CD4-positive, alpha-beta memory T cell (primary cell): ENCODE data around the gene LBR. TPM values are rescaled to one million over a fixed set of nuclear protein-coding genes. Genes with fewer than 3 reads are reported as not detected.

Experiments used
- CTCF ChIA-PET: fragments of 350-600 bp; sonication (Branson Sonifier 250); formaldehyde crosslinking; loops from one replicate; lab custom pipeline; 2021; ENCODE audit warnings: inconsistent platforms; ENCODE audit not compliant: partially characterized antibody; lab: Charles Lee
- POLR2A ChIA-PET: fragments of 350-600 bp; sonication (Branson Sonifier 250); formaldehyde crosslinking; loops from one replicate; lab custom pipeline; 2021; ENCODE audit not compliant: partially characterized antibody; lab: Charles Lee
- DNase-seq, 5 donors: peaks; one replicate each; pipeline versions ENCODE4 v3.0.0 to v3.0.0-alpha.2; 2020 to 2022; ENCODE audit warnings: mixed read lengths in 1 of 5
- H3K27ac ChIP-seq: one replicate; pipeline ENCODE4 v1.7.0; 2013; ENCODE audit warnings: low read depth, low read length
- H3K27me3 ChIP-seq: 2 replicates; pipeline ENCODE4 v1.7.0; 2013; ENCODE audit warnings: mild to moderate bottlenecking, low read length, moderate library complexity; ENCODE audit not compliant: insufficient read depth
- H3K36me3 ChIP-seq: 2 replicates; pipeline ENCODE4 v1.7.0; 2013; ENCODE audit warnings: mild to moderate bottlenecking, low read length, moderate library complexity; ENCODE audit not compliant: insufficient read depth
- H3K4me1 ChIP-seq: 2 replicates; pipeline ENCODE4 v1.7.0; 2013; ENCODE audit warnings: mild to moderate bottlenecking, low read length, moderate library complexity; ENCODE audit not compliant: insufficient read depth
- H3K4me3 ChIP-seq, 2 donors: one replicate each; pipeline ENCODE4 v1.7.0; 2013; ENCODE audit warnings: low read length in 2 of 2, mild to moderate bottlenecking in 1 of 2
- H3K9me3 ChIP-seq, 2 donors: one replicate each; pipeline ENCODE4 v1.7.0; 2013; ENCODE audit warnings: low read length in 2 of 2, control low read depth in 1 of 2; ENCODE audit not compliant: control insufficient read depth in 1 of 2
- H3K27ac Mint-ChIP-seq, 7 donors: one replicate each; pipeline ENCODE4 v1.8.0; 2020 to 2021; ENCODE audit warnings: mixed read lengths in 7 of 7, mild to moderate bottlenecking in 6 of 7, inconsistent platforms in 3 of 7, moderate library complexity in 3 of 7
- H3K27me3 Mint-ChIP-seq, 2 donors: one replicate each; pipeline ENCODE4 v1.8.0; 2020 to 2021; ENCODE audit warnings: mixed read lengths in 2 of 2
- H3K36me3 Mint-ChIP-seq, 2 donors: one replicate each; pipeline ENCODE4 v1.8.0; 2020 to 2021; ENCODE audit warnings: mixed read lengths in 2 of 2, inconsistent platforms in 1 of 2, mild to moderate bottlenecking in 1 of 2
- H3K4me1 Mint-ChIP-seq, 4 donors: one replicate each; pipeline ENCODE4 v1.8.0; 2020 to 2021; ENCODE audit warnings: mixed read lengths in 4 of 4, mild to moderate bottlenecking in 1 of 4
- H3K4me3 Mint-ChIP-seq, 8 donors: one replicate each; pipeline ENCODE4 v1.8.0; 2020 to 2021; ENCODE audit warnings: mixed read lengths in 8 of 8, mild to moderate bottlenecking in 7 of 8, moderate library complexity in 6 of 8, inconsistent platforms in 3 of 8
- H3K9me3 Mint-ChIP-seq, 8 donors: one replicate each; pipeline ENCODE4 v1.8.0; 2020 to 2021; ENCODE audit warnings: mixed read lengths in 8 of 8, mild to moderate bottlenecking in 5 of 8, inconsistent platforms in 3 of 8, moderate library complexity in 1 of 8
- intact Hi-C: fragments of 100-400 bp; cut with micrococcal nuclease; formaldehyde crosslinking; loops from one replicate; pipeline ENCODE4 v1.15.1; 2023
- polyA plus RNA-seq, 2 donors: library from polyadenylated mRNA; unstranded; fragments of 300-500 nt; fragmentation: Illumina TruSeq; gene quantifications; one replicate each; pipeline ENCODE4 v1.2.3, GENCODE V29; 2021
- total RNA-seq, 2 experiments: library from RNA; stranded (reverse); gene quantifications; one replicate each; pipeline ENCODE4 v1.2.3, GENCODE V29; 2021

LBR gene
- total and polyA plus RNA-seq, 4 experiments from 2014 or later: 106 to 150 (median 129) TPM

- peak overlapping the region in 1 of 8 donors; percentile 6 for H3K4me3 Mint-ChIP-seq
- POLR2A ChIA-PET: interaction anchor here (0.6 to 4.3 kb wide), 2 partner anchors 26 to 43 kb away, joined by 3 to 166 read pairs; partner anchors contain the start of gene LBR
- H3K27ac Mint-ChIP-seq: peak overlapping the region in 4 of 7 donors; percentile 32 to 98 (median 55)
- peaks cover 0 to 1% (median 0%) of the 10 kb centered on the region in 8 donors for H3K9me3 Mint-ChIP-seq
- H3K27ac ChIP-seq: no peak overlapping the region
- no peaks in the 10 kb centered on the region for H3K27me3 Mint-ChIP-seq
- intact Hi-C loops: loop anchor here (5.0 to 10.0 kb wide), 3 partner anchors 84 to 652 kb away; no protein-coding TSS in a partner anchor
- no peak overlapping the region for H3K4me3 ChIP-seq
- no peak for DNase-seq
- CTCF ChIA-PET: interaction anchor here (1.4 to 3.2 kb wide), 3 partner anchors 10 to 151 kb away, joined by 5 to 14 read pairs (median 5); no protein-coding TSS in a partner anchor
- H3K4me1 Mint-ChIP-seq: peaks cover 27 to 61% (median 42%) of the 10 kb centered on the region in 4 donors
- H3K36me3 Mint-ChIP-seq: peaks cover 0 to 3% of the 10 kb centered on the region in 2 donors
- H3K27me3 ChIP-seq: no peaks in the 10 kb centered on the region
- no peaks in the 10 kb centered on the region for H3K36me3 ChIP-seq
- peaks cover 51% of the 10 kb centered on the region for H3K4me1 ChIP-seq
- H3K9me3 ChIP-seq: no peaks in the 10 kb centered on the region
Observed at GRCh38 chr1:225470211-225471108, 42.6 kb upstream of the LBR start.

GRCh38 chr1:225469051-225469450 lies 41.2 kb upstream of the LBR start:
- no peak for DNase-seq
- H3K9me3 Mint-ChIP-seq: peaks cover 0 to 1% (median 0%) of the 10 kb centered on the region in 8 donors
- intact Hi-C loops: loop anchor here (5.0 kb wide), 1 partner anchor 603 kb away; no protein-coding TSS in a partner anchor
- Histone ChIP-seq H3K9me3 (no peaks in the 10 kb centered on the region), H3K27ac (peak overlapping the region; percentile 84), H3K27me3 (no peaks in the 10 kb centered on the region), H3K4me3 (no peak overlapping the region), H3K4me1 (peaks cover 37% of the 10 kb centered on the region), H3K36me3 (no peaks in the 10 kb centered on the region)
- peaks cover 27 to 59% (median 41%) of the 10 kb centered on the region in 4 donors for H3K4me1 Mint-ChIP-seq
- ChIA-PET CTCF (interaction anchor here (1.0 to 3.2 kb wide), 9 partner anchors 8 to 518 kb away, joined by 3 to 16 read pairs (median 11); partner anchors contain the start of genes LBR and SRP9), POLR2A (interaction anchor here (1.6 to 4.3 kb wide), 7 partner anchors 14 to 938 kb away, joined by 3 to 209 read pairs (median 23); partner anchors contain the start of genes LBR, PARP1, PYCR2 and SDE2)
- peak overlapping the region; percentile 84 to 98 (median 97) for H3K27ac Mint-ChIP-seq
- H3K27me3 Mint-ChIP-seq: no peaks in the 10 kb centered on the region
- H3K36me3 Mint-ChIP-seq: peaks cover 0 to 3% of the 10 kb centered on the region in 2 donors
- peak overlapping the region; percentile 73 to 94 (median 92) for H3K4me3 Mint-ChIP-seq

- intact Hi-C loops: loop anchor here (5.0 kb wide), 1 partner anchor 604 kb away; no protein-coding TSS in a partner anchor
- peaks cover 0 to 3% of the 10 kb centered on the region in 2 donors for H3K36me3 Mint-ChIP-seq
- DNase-seq: peak in 1 of 5 donors; percentile 24
- POLR2A ChIA-PET: interaction anchor here (0.6 to 4.3 kb wide), 22 partner anchors 9 to 1285 kb away, joined by 3 to 209 read pairs (median 5); partner anchors contain the start of genes DEGS1, H3-3A, LBR and PARP1
- no peaks in the 10 kb centered on the region for H3K36me3 ChIP-seq
- H3K27me3 Mint-ChIP-seq: no peaks in the 10 kb centered on the region
- peak overlapping the region; percentile 74 to 85 for H3K4me3 ChIP-seq
- H3K27me3 ChIP-seq: no peaks in the 10 kb centered on the region
- peak overlapping the region; percentile 92 to 98 (median 97) for H3K27ac Mint-ChIP-seq
- H3K9me3 ChIP-seq: no peaks in the 10 kb centered on the region
- H3K9me3 Mint-ChIP-seq: no peaks in the 10 kb centered on the region
- CTCF ChIA-PET: interaction anchor here (0.7 to 3.2 kb wide), 19 partner anchors 8 to 531 kb away, joined by 3 to 16 read pairs (median 5); partner anchors contain the start of genes LBR, SDE2 and SRP9
- H3K27ac ChIP-seq: peak overlapping the region; percentile 84
- peaks cover 43% of the 10 kb centered on the region for H3K4me1 ChIP-seq
- H3K4me3 Mint-ChIP-seq: peak overlapping the region; percentile 90 to 94 (median 92)
- H3K4me1 Mint-ChIP-seq: peaks cover 27 to 59% (median 43%) of the 10 kb centered on the region in 4 donors
Observed at GRCh38 chr1:225468270-225469020, 40.6 kb upstream of the LBR start.

- no peaks in the 10 kb centered on the region for H3K36me3 ChIP-seq
- H3K4me3 ChIP-seq: peak overlapping the region; percentile 74 to 85
- ChIA-PET CTCF (interaction anchor here (0.5 to 3.2 kb wide), 17 partner anchors 9 to 532 kb away, joined by 3 to 16 read pairs (median 5); partner anchors contain the start of genes SDE2 and SRP9), POLR2A (interaction anchor here (0.7 to 4.3 kb wide), 24 partner anchors 9 to 958 kb away, joined by 3 to 209 read pairs (median 5); partner anchors contain the start of genes H3-3A, LBR, PARP1 and PYCR2)
- H3K4me1 ChIP-seq: peaks cover 48% of the 10 kb centered on the region
- H3K27ac ChIP-seq: peak overlapping the region; percentile 84
- Mint-ChIP-seq H3K4me3 (peak overlapping the region; percentile 90 to 94 (median 92)), H3K36me3 (peaks cover 0 to 3% of the 10 kb centered on the region in 2 donors), H3K9me3 (no peaks in the 10 kb centered on the region), H3K4me1 (peaks cover 27 to 63% (median 45%) of the 10 kb centered on the region in 4 donors), H3K27me3 (no peaks in the 10 kb centered on the region), H3K27ac (peak overlapping the region; percentile 92 to 98 (median 97))
- intact Hi-C loops: loop anchor here (1.0 to 5.0 kb wide), 6 partner anchors 22 to 719 kb away; partner anchors contain the start of genes ACBD3, LBR, PYCR2 and SDE2
- peak; percentile 83 to 89 (median 85) for DNase-seq
- no peaks in the 10 kb centered on the region for H3K27me3 ChIP-seq
- no peaks in the 10 kb centered on the region for H3K9me3 ChIP-seq
Observed at GRCh38 chr1:225467193-225468020, 39.6 kb upstream of the LBR start.

- ChIA-PET POLR2A (interaction anchor here (0.8 to 4.3 kb wide), 18 partner anchors 8 to 941 kb away, joined by 3 to 209 read pairs (median 10); partner anchors contain the start of genes H3-3A, LBR, PARP1 and PYCR2), CTCF (interaction anchor here (1.4 to 2.7 kb wide), 4 partner anchors 16 to 520 kb away, joined by 4 to 14 read pairs (median 8); no protein-coding TSS in a partner anchor)
- Histone ChIP-seq H3K36me3 (no peaks in the 10 kb centered on the region), H3K4me3 (peak overlapping the region; percentile 74 to 85), H3K4me1 (peaks cover 50% of the 10 kb centered on the region), H3K27ac (peak overlapping the region; percentile 84), H3K9me3 (no peaks in the 10 kb centered on the region), H3K27me3 (no peaks in the 10 kb centered on the region)
- no peak for DNase-seq
- H3K36me3 Mint-ChIP-seq: peaks cover 0 to 3% of the 10 kb centered on the region in 2 donors
- no peaks in the 10 kb centered on the region for H3K9me3 Mint-ChIP-seq
- peak overlapping the region; percentile 90 to 94 (median 92) for H3K4me3 Mint-ChIP-seq
- H3K27me3 Mint-ChIP-seq: no peaks in the 10 kb centered on the region
- H3K27ac Mint-ChIP-seq: peak overlapping the region; percentile 92 to 98 (median 97)
- intact Hi-C loops: loop anchor here (1.0 to 5.0 kb wide), 6 partner anchors 22 to 720 kb away; partner anchors contain the start of genes ACBD3, LBR, PYCR2 and SDE2
- H3K4me1 Mint-ChIP-seq: peaks cover 27 to 65% (median 47%) of the 10 kb centered on the region in 4 donors
Observed at GRCh38 chr1:225466848-225467192, 39.0 kb upstream of the LBR start.
